ENCODE data around the gene CCDC57. TPM values are rescaled to one million over a fixed set of nuclear protein-coding genes. Genes with fewer than 3 reads are reported as not detected.

CCDC57 gene
- polyA plus RNA-seq, 3 donors, result 17.1 to 43.8 (median 20.1) TPM

DNA sequence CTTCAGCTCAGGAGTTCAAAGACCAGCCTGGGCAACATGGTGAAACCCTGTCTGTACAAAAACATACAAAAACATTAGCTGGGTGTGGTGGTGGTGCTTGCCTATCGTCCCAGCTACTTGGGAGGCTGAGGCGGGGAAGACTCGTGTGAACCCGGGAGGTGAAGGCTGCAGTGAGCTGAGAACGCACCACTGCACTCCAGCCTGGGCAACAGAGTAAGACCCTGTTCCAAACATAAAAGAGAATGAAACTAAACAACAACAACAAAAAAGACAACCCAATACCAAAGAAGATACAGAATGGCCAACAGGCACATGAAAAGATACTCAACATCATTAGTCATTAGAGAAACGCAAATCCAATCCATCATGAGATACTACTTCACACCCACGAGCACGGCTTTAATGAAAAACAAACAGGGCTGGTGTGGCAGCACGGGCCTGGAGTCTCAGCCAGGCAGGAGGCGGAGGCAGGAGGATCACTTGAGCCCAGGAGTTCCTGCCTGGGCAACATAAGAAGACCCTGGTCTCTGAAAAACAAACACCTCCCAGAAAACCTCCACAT lies 8.8 kb upstream of the CCDC57 start:
- H3K27me3 Mint-ChIP-seq (ENCODE audit: low read depth in 3 of 3), result peaks cover 0 to 2% (median 1%) of the 10 kb centered on the region in 3 donors
- DNase-seq, result no peak
- Histone ChIP-seq H3K79me2 (ENCODE audit: insufficient read depth, low read length) (peaks cover 23% of the 10 kb centered on the region), H3K9me3 (replicated peaks in 1 of 2; ENCODE audit: control insufficient read depth in 1 of 2, insufficient read depth in 1 of 2, low read length in 2 of 2) (no peaks in the 10 kb centered on the region), H3K4me3 (replicated peaks in 1 of 3; ENCODE audit: low read depth in 2 of 3, low read length in 3 of 3) (no peak overlapping the region), H4K20me1 (ENCODE audit: insufficient read depth, low read length) (no peaks in the 10 kb centered on the region), H3K4me2 (replicated peaks; ENCODE audit: extremely low read depth, low read length, poor library complexity, severe bottlenecking) (no peak overlapping the region), H3K9ac (ENCODE audit: insufficient read depth, low read length, poor library complexity, severe bottlenecking) (no peak overlapping the region), H3K4me1 (ENCODE audit: control insufficient read depth in 1 of 2, insufficient read depth in 2 of 2, low read length in 2 of 2) (peaks cover 73 to 81% of the 10 kb centered on the region in 2 donors), H3K27me3 (ENCODE audit: control insufficient read depth in 2 of 2, insufficient read depth in 2 of 2, low read length in 2 of 2) (no peaks in the 10 kb centered on the region), H3K36me3 (replicated peaks in 1 of 2; ENCODE audit: control insufficient read depth in 1 of 2, insufficient read depth in 2 of 2, low read length in 2 of 2) (no peaks in the 10 kb centered on the region), H2AFZ (ENCODE audit: insufficient read depth, low read depth, low read length, poor library complexity, severe bottlenecking) (no peak overlapping the region), H3K27ac (ENCODE audit: low read depth in 1 of 2, low read length in 2 of 2) (no peak overlapping the region)
- H3K36me3 Mint-ChIP-seq, result peaks cover 3 to 11% of the 10 kb centered on the region in 2 donors
- H3K4me1 Mint-ChIP-seq, result peaks cover 57% of the 10 kb centered on the region
- TF ChIP-seq, protein P1, sequence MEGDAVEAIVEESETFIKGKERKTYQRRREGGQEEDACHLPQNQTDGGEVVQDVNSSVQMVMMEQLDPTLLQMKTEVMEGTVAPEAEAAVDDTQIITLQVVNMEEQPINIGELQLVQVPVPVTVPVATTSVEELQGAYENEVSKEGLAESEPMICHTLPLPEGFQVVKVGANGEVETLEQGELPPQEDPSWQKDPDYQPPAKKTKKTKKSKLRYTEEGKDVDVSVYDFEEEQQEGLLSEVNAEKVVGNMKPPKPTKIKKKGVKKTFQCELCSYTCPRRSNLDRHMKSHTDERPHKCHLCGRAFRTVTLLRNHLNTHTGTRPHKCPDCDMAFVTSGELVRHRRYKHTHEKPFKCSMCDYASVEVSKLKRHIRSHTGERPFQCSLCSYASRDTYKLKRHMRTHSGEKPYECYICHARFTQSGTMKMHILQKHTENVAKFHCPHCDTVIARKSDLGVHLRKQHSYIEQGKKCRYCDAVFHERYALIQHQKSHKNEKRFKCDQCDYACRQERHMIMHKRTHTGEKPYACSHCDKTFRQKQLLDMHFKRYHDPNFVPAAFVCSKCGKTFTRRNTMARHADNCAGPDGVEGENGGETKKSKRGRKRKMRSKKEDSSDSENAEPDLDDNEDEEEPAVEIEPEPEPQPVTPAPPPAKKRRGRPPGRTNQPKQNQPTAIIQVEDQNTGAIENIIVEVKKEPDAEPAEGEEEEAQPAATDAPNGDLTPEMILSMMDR (IDR thresholded peaks at IDR 0.05), result no peak
- WGBS (ENCODE audit: insufficient coverage), result 90% methylated on average over 4 of the region's 10 CpGs
- intact Hi-C loops (cut with micrococcal nuclease), result no loop called here
- peaks cover 0 to under 1% (median 0%) of the 10 kb centered on the region in 7 donors for H3K9me3 Mint-ChIP-seq
- H3K4me3 Mint-ChIP-seq, result no peak overlapping the region
- H3K27ac Mint-ChIP-seq, result peak overlapping the region in 5 of 7 donors; percentile 1 to 70 (median 10)

DNA sequence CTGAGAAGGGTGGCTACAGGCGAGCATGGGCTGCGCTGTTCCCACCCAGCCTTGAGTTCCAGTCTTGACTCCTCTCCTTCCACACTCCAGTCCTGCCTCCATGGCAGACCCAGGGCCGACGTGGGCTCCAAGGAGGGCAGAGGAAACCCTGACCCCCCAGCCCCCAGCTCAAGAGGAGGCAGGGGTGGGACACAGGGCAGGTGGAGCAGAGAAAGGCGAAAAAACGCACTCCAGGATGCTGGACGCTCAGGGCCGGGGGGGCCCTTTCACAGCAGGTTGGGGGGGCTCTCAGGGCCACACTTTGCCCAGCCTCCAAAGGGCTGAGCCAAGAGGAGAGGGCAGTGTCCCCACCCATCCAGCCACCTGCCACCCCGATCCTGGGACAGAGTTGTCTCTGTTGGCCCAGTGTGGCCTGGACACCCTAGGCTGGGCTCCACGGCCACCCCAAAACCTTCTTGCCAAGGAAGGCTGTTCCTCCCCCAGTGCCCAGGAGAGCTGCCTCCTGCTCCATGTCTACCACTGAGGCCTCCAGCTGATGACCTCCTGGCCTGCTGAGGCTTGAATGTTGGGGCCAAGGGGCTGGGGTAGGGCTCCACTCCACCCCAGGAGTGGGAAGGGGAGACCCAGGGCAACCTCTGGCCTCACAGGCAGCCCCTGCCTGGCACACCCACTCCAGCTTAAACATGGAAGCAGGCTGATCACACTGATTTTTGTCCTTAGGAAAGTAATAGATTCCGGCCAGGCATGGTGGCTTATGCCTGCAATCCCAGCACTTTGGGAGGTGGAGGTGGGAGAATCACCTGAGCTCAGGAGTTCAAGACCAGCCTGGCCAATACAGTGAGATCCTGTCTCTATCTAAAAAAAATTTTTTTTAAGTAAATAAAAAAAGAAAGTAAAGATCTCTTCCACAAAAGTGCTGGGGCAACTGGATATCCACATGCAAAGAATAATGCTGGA lies 7.4 kb upstream of the CCDC57 start:
- no peak overlapping the region for H2AFZ ChIP-seq (ENCODE audit: insufficient read depth, low read depth, low read length, poor library complexity, severe bottlenecking)
- peaks cover 69% of the 10 kb centered on the region for H3K4me1 Mint-ChIP-seq
- peaks cover 83 to 91% of the 10 kb centered on the region in 2 donors for H3K4me1 ChIP-seq (ENCODE audit: control insufficient read depth in 1 of 2, insufficient read depth in 2 of 2, low read length in 2 of 2)
- peaks cover 3 to 11% of the 10 kb centered on the region in 2 donors for H3K36me3 Mint-ChIP-seq
- peaks cover 0 to 2% (median 0%) of the 10 kb centered on the region in 7 donors for H3K9me3 Mint-ChIP-seq
- no peak overlapping the region for H3K9ac ChIP-seq (ENCODE audit: insufficient read depth, low read length, poor library complexity, severe bottlenecking)
- peak overlapping the region in 1 of 7 donors; percentile 46 for H3K27ac Mint-ChIP-seq
- peak in 1 of 3 donors; percentile 8 for DNase-seq
- no peaks in the 10 kb centered on the region for H3K9me3 ChIP-seq (replicated peaks in 1 of 2; ENCODE audit: control insufficient read depth in 1 of 2, insufficient read depth in 1 of 2, low read length in 2 of 2)
- peaks cover 0 to 2% (median 1%) of the 10 kb centered on the region in 3 donors for H3K27me3 Mint-ChIP-seq (ENCODE audit: low read depth in 3 of 3)
- intact Hi-C loops (cut with micrococcal nuclease), result no loop called here
- no peak overlapping the region for H3K4me3 ChIP-seq (replicated peaks in 1 of 3; ENCODE audit: low read depth in 2 of 3, low read length in 3 of 3)
- H4K20me1 ChIP-seq (ENCODE audit: insufficient read depth, low read length), result no peaks in the 10 kb centered on the region
- H3K4me2 ChIP-seq (replicated peaks; ENCODE audit: extremely low read depth, low read length, poor library complexity, severe bottlenecking), result peak overlapping the region; percentile 3
- peaks cover 23% of the 10 kb centered on the region for H3K79me2 ChIP-seq (ENCODE audit: insufficient read depth, low read length)
- H3K4me3 Mint-ChIP-seq, result no peak overlapping the region
- H3K27ac ChIP-seq (ENCODE audit: low read depth in 1 of 2, low read length in 2 of 2), result no peak overlapping the region
- TF ChIP-seq, protein P1 (IDR thresholded peaks at IDR 0.05), result no peak
- no peaks in the 10 kb centered on the region for H3K36me3 ChIP-seq (replicated peaks in 1 of 2; ENCODE audit: control insufficient read depth in 1 of 2, insufficient read depth in 2 of 2, low read length in 2 of 2)
- WGBS (ENCODE audit: insufficient coverage), result 77% methylated on average over 4 of the region's 11 CpGs
- H3K27me3 ChIP-seq (ENCODE audit: control insufficient read depth in 2 of 2, insufficient read depth in 2 of 2, low read length in 2 of 2), result no peaks in the 10 kb centered on the region

Data from CD14-positive monocyte (primary cell).